Globus pallidus (tissue), 1 donor: ENCODE data around the gene NT5DC3.

Experiments
- DNase-seq: peaks from one replicate; pipeline ENCODE4 v3.0.0-alpha.2; 2015; ENCODE audit warnings: low spot score

The NT5DC3 gene

DNA sequence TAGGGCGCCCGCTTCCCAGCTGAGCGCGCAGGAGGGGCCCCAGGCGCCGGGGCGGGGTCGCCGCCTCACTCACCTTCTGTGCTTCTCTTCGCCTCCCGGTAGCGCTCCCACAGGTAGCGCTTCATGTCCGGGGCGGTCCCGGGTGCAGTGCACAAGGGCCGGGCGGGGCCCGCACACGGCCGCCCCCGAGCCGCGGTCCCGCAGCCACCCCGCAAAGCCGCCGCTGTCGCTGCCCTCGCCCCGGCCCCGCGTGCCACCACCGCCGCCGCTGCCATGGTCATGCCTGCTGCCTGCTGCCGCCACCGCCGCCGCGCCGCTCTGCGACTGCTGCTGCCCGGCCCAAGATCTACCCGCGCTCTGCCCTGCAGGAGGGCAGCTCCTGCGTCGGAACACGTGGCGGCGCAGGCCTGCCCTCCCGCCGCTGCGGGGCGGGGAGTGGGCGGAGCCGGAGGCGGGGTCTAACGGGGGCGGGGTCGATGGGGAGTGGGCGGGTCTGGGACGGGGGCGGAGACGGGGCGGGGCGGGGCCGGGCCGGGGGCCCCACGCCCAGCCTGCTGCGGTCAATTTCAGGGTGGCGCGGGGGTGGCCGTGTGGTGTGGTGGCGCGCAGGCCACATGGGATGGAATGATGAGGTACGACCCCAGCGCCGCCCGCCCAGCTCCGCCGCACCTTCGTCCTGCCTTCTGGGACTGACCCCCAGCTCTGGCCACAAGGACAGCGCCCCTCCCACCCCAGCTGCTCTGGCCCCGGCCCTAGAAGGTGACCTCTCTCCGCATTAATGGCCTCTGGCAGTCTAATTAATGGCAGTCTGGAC is at the start of gene NT5DC3:
Gene NT5DC3 (minus strand): TSS at position 359 of the 814 bp plus-strand sequence. CDS start 78 bp downstream, at position 281.
- peak; percentile 79 for DNase-seq

DNA sequence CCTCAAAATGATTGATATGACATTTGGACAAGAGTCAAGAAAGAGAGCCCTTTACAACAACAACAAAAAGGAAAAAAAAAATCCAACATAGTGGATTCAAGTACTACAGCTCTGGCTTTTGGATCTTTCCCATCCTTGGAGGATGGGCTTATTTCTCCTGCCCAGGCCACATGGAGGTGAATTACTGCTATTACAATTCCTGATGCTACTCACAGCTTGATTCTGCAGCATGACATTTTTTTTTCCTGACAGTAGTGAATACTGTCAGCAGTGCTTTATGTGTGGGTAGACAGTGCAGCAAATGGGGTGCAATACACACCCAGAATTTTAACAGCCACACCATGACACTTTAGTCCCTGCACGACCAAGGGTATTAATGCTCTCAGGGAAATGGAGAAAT is 46.7 kb upstream of the NT5DC3 start:
- DNase-seq: no peak

GRCh38 chr12:103886195-103886797 is 45.3 kb upstream of the NT5DC3 start:
- DNase-seq: no peak

DNA sequence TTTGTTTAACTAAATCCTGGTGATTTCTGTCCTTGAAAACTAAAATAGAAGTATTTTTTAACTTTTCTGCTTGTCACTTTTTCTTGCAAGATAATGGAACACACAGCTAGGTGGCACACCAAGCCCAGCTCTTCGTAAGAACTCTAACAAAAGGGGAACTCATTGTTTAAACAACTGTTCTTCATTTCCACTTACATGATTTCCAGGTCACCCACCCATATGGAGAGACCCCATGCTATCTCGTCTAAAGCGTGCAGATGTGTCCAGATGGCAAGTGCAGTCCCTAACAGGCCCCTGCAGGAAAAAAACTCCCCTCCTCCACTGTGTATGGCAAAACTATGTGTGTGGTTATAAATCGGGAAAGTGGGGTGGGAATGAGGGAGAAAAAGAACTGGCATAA is 43.3 kb upstream of the NT5DC3 start:
- peak; percentile 10 for DNase-seq

DNA sequence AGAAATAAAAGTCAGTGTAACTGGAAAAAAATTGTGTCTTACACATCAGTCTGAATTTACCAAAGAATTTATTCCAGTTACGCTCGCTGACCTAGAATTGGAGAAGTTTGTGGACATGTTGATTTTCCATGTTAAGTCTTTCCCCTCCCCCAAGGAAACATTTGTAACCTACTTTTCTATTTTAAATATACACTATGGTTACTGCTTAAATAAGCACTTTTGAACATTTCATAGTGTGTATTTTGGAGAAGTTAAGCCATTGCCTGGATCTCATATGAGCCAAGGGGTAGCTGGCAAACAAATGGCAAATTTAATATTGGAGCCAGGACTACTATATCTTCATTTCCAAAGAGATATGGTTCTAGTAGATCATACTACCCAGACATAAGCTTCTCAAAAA is 42.9 kb upstream of the NT5DC3 start:
- no peak for DNase-seq

DNA sequence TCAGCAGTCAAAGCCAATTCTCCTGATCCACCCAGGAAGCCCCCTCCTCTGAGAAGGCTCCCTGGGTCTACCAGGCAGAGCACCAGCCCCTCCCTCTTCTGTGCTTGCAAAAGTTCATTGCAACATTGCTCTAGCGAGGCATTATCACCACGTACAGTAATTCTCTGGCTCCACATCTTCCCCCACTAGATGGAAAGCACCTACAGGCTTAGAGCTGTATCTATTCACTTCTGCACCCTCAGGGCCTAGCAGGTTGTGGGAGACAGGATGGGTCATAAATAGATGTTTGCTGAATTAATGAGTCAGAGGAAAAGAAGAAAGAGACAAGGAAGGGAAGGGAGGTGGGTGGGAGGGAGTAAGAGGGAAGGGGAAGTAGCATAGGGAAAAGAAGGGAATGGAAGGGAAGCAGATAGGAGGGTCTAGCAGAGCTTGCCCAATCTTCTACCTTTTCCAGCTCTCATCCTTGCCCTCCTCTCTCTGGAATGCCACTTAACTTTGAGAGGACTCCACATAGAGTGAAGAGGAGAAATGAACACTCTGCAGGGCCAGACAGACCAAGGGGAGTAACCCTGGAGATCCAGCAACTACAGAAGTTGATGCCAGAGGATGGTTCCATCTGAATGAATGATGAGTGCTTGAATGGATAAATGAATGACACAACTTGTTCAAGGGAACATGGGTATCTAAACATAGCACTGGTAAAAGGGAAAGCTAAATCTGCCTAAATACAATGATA is 42.0 kb upstream of the NT5DC3 start:
- DNase-seq: no peak

DNA sequence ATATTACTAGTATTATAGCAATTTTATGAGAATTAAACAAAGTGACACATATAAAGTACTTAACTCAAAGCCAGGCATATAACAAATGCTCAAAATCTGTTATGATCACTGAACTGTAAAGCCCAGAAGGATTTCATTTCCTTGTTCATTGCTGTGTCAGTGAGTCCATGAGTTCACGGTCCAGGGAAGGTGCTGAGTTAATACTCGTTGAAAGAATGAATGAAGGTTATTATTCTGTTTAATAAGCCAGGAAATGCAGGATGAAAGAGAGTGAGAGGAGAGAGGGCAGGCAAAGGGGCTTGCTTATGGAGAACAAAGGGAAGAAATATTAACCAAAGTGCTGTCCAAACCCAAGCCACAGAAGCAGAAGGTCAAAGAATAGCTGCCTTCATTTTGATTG is 40.2 kb upstream of the NT5DC3 start:
- no peak for DNase-seq

DNA sequence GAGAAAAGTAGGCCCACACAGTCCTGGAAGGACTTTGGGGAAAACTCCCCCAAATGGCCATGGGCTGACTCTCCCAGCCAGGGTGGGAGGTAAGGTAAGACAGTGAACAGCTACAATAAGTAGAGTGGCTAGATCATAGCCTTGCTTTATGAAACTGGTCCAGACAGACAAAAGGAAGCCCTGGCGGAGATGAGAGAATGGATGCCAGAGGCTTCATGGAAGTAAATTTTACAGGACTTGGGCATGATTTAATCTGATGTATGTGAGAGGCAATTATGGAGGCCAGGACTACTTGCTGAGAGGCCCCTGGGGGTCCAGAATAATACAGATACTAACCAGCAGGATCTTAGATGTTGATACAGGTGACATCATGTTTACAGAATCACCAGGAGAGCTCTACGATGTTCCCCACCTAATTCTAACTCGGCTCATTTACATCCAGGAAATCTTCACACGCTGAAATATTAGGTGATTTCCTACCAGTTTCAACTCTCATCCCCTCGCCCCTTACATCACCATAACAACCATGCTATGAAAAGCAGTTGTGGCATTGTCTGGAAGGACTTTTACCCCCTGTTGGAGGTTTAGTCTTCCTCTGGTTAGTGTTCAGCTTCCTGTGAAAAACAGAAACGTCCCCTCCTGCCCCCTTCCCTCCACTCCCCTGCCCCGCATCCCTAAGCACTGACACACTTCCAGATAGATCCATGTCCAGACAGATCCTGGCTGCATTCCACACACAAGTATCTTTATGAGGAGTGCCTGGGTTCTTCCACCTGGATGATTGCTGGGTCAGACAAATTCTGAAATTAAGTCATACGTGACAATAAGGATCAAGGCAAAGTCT is 39.5 kb upstream of the NT5DC3 start:
- no peak for DNase-seq

- DNase-seq: no peak
Observed at GRCh38 chr12:103879878-103880277, 38.8 kb upstream of the NT5DC3 start.

GRCh38 chr12:103879048-103879692 is 38.1 kb upstream of the NT5DC3 start:
- no peak for DNase-seq

DNA sequence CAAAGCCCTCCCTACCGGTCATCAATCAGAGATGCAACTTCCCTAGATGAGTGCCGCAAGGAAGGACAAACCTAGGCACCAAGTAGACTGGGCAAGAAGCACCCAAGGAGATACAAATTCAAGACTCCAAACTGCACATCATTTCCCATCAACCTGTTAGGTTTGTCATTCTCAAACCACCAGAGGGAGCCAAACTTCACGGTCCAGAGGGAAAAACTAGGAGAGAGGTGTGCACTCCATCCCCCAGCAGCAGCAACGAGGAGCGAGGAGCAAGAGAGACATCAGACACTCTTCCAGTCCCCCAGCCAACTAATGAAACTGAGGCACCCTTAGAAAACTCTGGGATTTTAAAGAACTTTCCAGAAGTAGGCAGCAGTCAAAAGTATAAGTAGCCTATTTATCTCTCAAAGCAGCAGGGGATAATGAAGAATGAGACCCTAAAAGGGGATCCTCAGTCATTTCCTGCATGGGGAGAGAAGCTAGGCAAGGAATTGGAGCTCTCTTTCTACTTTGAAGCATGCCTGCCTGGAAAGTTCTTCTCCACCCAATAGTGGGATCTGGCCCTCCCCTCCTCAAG is 37.0 kb upstream of the NT5DC3 start:
- DNase-seq: peak; percentile 38

DNA sequence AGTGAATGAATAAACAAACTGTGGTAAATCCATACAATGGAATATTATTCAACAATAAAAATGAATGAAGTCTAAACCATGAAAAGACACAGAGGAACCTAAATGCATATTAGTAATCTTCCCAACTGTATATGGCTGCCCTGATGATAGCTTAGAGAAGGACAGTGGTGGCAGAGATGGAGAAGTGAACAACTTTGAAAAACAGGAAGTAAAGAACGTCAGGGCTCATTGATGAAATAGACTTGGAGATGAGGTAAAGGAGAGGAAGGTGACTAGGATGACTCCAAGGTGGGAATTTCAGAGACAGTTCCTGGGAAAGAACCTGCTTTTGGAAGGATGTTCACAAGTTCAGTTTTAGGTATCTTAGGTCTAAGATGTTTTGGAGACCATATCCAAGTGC is 36.3 kb upstream of the NT5DC3 start:
- DNase-seq: no peak

- no peak for DNase-seq
Observed at GRCh38 chr12:103875666-103876065, 34.6 kb upstream of the NT5DC3 start.

DNA sequence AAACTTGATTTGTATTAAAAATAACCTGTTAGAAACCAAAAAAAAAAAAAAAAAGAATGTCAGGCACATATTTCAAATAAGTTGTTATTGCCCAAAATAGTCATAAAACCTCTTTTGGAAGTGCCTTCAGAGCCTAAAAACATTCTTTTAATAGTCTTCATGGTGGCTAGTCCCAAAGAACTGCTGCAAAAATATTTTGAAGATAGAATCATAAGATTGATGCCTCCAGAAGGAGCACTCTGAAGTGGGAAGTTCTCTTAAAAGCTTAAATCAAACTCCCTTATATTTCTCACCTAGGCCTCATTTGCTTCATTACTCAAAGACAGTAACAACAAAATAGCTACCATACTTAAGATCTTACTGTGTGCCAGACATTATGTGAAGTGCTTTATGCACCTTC is 27.2 kb upstream of the NT5DC3 start:
- no peak for DNase-seq

GRCh38 chr12:103865151-103865730 is 24.2 kb upstream of the NT5DC3 start:
- DNase-seq: no peak

- DNase-seq: no peak
Observed at GRCh38 chr12:103864710-103865109, 23.7 kb upstream of the NT5DC3 start.

DNA sequence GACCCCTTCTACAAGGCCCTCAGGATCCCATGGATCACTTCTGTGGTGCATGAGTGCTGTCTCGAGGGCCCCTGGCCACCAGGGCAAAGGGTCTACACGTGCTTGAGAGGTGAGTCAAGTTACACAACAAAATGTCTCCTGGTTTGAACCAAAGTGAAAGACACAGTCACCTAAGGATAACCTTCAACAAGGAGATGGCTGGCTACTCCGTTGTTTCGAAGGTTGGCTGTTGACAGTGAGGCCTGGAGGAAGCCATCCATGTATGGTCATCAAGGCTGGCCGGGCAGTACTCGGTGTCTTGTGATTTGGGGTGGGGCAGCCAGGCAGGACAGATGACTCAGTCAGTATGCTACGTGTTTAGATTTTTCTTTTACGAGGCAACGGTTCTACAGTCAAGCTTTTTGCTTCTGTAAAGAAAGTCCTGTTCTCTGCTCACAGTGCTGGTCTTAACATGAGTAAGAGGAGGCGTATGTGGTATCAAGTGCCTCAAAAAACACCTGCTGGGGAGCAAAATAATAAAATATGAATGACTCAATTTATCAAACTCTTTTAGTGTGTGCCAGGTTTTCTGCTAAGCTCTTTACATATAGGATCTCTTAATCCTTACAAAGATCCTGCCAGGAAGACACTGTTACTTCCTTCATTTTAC is 18.0 kb upstream of the NT5DC3 start:
- no peak for DNase-seq

DNA sequence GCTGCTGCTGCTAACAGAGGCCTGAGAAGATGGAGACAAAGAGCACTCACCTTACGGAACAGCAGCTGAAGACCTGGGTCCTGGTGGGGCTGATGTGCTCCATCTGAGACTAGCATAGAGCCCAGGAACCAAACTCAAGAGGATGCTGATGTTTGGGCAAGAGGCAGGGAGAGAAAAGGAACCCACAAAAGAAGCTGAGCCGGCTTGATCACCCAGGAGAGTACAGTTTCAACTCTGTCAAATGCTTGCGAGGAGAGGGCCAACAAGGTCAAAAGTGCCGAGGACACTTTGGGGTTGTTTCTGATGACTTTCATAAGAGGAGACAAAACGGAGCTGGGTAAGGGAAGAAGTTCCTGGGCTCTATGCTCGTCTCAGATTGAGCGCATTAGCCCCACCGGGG is 17.3 kb upstream of the NT5DC3 start:
- DNase-seq: no peak

GRCh38 chr12:103857164-103857563 is 16.1 kb upstream of the NT5DC3 start:
- no peak for DNase-seq
